Retina (tissue), 1 donor: ENCODE results near the gene RTN1.
A peak's percentile ranks its signal among the peaks of the same experiment; 100 is the strongest.

Experiments used
- DNase-seq: peaks from one replicate; pipeline ENCODE4 v3.0.0-alpha.2; 2016

Gene RTN1

GRCh38 chr14:59627011-59627520 lies 243.5 kb downstream of the RTN1 start:
- DNase-seq = no peak

- DNase-seq = no peak
Observed at GRCh38 chr14:59622631-59623030, 247.9 kb downstream of the RTN1 start.

- no peak for DNase-seq
Observed at GRCh38 chr14:59619061-59619460, 251.5 kb downstream of the RTN1 start.

- DNase-seq = no peak
Observed at GRCh38 chr14:59601056-59601455, 269.5 kb downstream of the RTN1 start.

GRCh38 chr14:59600211-59600945 lies 270.2 kb downstream of the RTN1 start:
- no peak for DNase-seq

- no peak for DNase-seq
Observed at GRCh38 chr14:59595071-59595470, 275.5 kb downstream of the RTN1 start.

GRCh38 chr14:59591641-59592370 lies 278.8 kb downstream of the RTN1 start:
- no peak for DNase-seq

GRCh38 chr14:59588101-59588500 lies 282.5 kb downstream of the RTN1 start:
- no peak for DNase-seq

- DNase-seq = no peak
Observed at GRCh38 chr14:59585891-59586554, 284.6 kb downstream of the RTN1 start.

GRCh38 chr14:59583755-59584154 lies 286.8 kb downstream of the RTN1 start:
- DNase-seq = no peak

GRCh38 chr14:59582845-59583509 lies 287.6 kb downstream of the RTN1 start:
- no peak for DNase-seq

- DNase-seq = no peak
Observed at GRCh38 chr14:59582161-59582560, 288.4 kb downstream of the RTN1 start.

- DNase-seq = no peak
Observed at GRCh38 chr14:59580911-59581310, 289.7 kb downstream of the RTN1 start.

GRCh38 chr14:59576332-59577294 lies 294.0 kb downstream of the RTN1 start, which contains the start of gene CCDC175:
Gene CCDC175, minus strand, starts transcription at chr14:59576812. Its CDS starts 37 bp downstream, at chr14:59576775.
- peak; percentile 96 for DNase-seq

GRCh38 chr14:59570122-59570521 lies 300.5 kb downstream of the RTN1 start:
- DNase-seq = no peak

GRCh38 chr14:59566725-59567124 lies 303.9 kb downstream of the RTN1 start:
- DNase-seq = no peak

GRCh38 chr14:59566296-59566695 lies 304.3 kb downstream of the RTN1 start:
- no peak for DNase-seq

GRCh38 chr14:59565087-59565486 lies 305.5 kb downstream of the RTN1 start:
- no peak for DNase-seq

GRCh38 chr14:59564366-59564765 lies 306.2 kb downstream of the RTN1 start:
- peak; percentile 68 for DNase-seq

GRCh38 chr14:59547310-59547709 lies 323.3 kb downstream of the RTN1 start:
- no peak for DNase-seq
